ENCODE data around the gene RREB1. TPM values are rescaled to one million over a fixed set of nuclear protein-coding genes. Genes with fewer than 3 reads are reported as not detected.

RREB1 gene
- total RNA-seq, 5 donors from 2014 or later (not counting 1 experiment from before 2014, with no cell fraction given), result 38.1 to 50.1 (median 39.6) TPM

Other genes starting within 250 kb of the RREB1 start
- 100 to 1,000 TPM in 3 of 5 donors, 10 to 100 TPM in 2; 75.7 to 111 (median 100) TPM for gene SSR1, start 205.2 kb downstream of the RREB1 start, total RNA-seq

Data from T-cell (primary cell).